NCI-H1694 treated with DMSO at 0.1 percent for 48 hours (cell line): ENCODE data around the gene CLN6.
"Not testable (repeated sequence)": the region's sequence is repeated elsewhere in the genome, so short reads cannot be mapped to it uniquely, and the experiment has no call there.

ENCODE experiments used
- DNase-seq: peaks from one replicate; lab custom pipeline; 2025; lab: John Stamatoyannopoulos, UW

CLN6 gene

GRCh38 chr15:68256675-68257450 lies 27.3 kb upstream of the CLN6 start:
- no peak for DNase-seq

GRCh38 chr15:68252925-68253534 lies 23.5 kb upstream of the CLN6 start:
- peak; percentile 85 for DNase-seq

- no peak for DNase-seq
These were observed 19.7 kb upstream of the CLN6 start for GRCh38 chr15:68249058-68249713.

GRCh38 chr15:68244235-68244634 lies 14.7 kb upstream of the CLN6 start:
- DNase-seq: no peak

GRCh38 chr15:68241088-68241935 lies 11.8 kb upstream of the CLN6 start:
- no peak for DNase-seq

GRCh38 chr15:68239025-68239424 lies 9.5 kb upstream of the CLN6 start:
- no peak for DNase-seq

GRCh38 chr15:68235022-68235421 lies 5.5 kb upstream of the CLN6 start:
- DNase-seq: no peak

- not testable (repeated sequence) for DNase-seq
These were observed 5.0 kb upstream of the CLN6 start for GRCh38 chr15:68234520-68234919.

- DNase-seq: no peak
These were observed 4.5 kb upstream of the CLN6 start for GRCh38 chr15:68234060-68234459.

- DNase-seq: no peak
These were observed 3.4 kb upstream of the CLN6 start for GRCh38 chr15:68232937-68233336.

GRCh38 chr15:68232449-68232848 lies 2.9 kb upstream of the CLN6 start:
- DNase-seq: no peak

- no peak for DNase-seq
These were observed 1.7 kb upstream of the CLN6 start for GRCh38 chr15:68231102-68231818.

- no peak for DNase-seq
These were observed 901 bp upstream of the CLN6 start for GRCh38 chr15:68230157-68231100.

GRCh38 chr15:68228971-68229385 lies 550 bp downstream of the CLN6 start:
- no peak for DNase-seq

- no peak for DNase-seq
These were observed 1.2 kb downstream of the CLN6 start for GRCh38 chr15:68228143-68228970.

GRCh38 chr15:68227643-68228142 lies 1.8 kb downstream of the CLN6 start:
- no peak for DNase-seq

GRCh38 chr15:68225442-68225841 lies 4.1 kb downstream of the CLN6 start:
- not testable (repeated sequence) for DNase-seq

- DNase-seq: no peak
These were observed 4.8 kb downstream of the CLN6 start for GRCh38 chr15:68224546-68225250.

- DNase-seq: no peak
These were observed 5.4 kb downstream of the CLN6 start for GRCh38 chr15:68224108-68224507.
